NCI-H2107 (cell line): Measurements from ENCODE around the gene HOXA1.

Experiments
- DNase-seq: peaks from one replicate; lab custom pipeline; 2025; lab: John Stamatoyannopoulos, UW

The HOXA1 gene

DNA sequence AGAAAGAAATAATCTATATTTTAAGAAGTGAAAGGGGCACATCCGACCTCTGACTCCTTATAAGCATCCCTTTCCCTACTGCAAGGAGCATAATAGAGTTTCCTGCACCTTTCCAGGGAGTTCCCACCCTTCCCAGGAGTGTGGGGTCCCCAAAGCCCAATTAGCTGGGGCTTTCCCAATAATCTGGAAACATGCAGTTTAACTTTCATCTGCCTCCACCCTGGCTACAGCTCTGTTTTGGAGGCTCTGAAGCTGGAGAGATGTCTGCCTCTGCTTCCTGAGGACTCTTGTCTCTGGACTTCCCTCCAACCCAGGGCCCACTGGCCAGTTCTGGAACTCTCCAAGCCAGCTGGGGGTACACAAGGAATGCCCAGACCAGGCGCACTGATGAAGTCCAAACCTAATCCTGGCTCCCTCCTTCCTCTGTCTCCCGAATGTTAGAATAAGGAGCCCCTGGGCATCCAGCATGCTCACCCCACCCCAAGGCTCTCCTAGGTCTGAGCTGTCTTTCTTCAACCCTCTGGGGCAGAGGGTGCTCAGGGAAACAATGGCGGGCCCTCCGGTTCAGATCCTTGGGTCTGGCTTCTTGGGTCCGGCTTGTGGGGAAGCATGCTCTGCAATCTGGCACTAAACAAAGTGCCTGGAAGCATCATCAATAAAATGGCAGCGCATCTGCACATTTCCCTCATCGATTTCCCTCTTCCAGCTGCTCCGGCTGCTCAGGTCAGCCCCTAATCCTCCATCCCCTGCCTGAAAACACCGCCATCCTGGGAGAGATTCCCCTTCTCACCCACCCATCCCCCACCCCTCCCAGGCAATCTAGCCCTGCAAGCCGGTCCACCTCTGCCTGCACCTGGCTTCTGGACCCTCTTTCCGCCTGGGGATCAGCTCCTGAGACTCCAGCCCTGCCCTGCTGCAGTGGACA lies 21.4 kb upstream of the HOXA1 start:
- DNase-seq = no peak

DNA sequence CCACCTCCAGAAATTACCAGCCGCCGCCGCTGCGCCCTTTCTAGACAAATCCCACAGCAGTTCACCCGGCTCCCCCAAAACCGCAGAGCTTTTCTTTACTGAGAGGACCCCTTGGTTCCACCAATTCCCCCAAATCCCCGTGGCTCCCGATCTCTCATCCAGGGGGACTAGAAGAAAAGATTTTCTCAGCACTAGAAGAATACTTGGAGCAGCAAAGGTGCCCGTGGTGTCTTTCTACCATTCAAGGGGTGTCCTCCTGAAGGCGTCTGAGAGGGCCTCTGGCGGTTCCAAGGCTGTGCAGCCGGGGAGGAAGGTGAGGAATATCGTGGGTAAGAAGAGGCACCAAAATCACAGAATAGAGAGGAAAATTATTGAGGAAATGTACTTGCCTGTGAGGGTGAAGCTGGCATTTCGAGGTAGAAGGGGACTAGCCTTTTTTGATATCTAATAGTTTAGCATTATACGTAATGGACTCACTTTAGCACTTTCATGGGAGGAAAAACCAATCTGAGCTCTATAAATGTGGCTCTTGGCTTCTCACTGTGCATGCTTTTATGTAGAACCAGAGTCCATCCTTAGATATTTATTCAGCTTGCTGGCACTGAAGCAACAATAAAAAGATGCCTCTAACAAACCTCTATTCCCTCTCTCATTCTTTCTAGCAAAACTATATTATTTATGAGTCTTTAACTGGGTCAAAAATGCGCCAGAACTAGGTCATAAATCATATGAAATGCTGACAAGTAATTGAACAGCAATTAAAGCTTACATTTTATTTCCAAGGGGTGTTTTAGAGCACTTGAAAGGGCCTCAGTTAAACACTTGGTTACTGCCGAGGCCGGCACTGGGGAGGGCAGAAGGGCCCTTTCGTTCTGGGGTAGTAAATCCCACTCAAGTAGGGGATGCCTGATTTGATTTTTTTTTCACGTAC lies 20.5 kb upstream of the HOXA1 start:
- no peak for DNase-seq

DNA sequence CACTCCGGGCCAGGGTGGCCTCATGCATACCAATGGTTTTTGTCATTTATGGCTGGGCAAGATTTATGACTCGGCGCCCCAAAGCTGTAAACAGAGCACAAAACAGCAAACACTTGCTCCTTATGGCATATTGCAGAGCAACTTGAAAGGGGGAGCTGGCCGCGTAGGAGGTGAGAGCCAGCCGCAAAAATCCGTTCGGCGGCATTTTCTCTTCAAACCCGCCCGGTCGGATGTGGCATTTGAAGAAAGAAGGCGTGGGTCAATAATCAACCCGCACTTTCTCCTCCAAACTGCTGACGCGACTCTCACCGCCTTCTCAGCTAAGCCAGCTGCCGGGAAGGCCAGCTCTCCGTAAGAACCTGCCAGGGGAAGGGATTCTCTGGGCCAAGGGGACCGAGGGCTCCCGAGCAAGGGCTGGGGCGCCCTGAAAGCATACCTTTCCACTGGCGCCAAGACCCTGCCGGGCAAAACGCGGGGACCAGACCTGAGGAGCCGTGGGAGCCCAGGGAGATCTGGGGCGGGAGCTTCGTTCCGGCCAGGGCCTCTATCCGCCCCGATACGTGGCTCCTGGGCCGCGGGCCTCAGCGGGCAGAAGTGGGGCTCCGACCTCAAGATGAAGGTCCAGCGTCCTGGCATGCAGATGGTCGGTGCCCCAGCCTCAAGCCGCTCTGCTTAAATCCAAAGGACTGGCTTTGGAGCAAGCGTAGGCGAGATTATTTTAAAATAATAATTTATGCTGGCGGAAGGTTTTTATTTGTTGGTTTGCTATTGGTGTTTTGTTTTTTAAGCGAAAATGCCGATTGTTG lies 19.6 kb upstream of the HOXA1 start:
- no peak for DNase-seq

DNA sequence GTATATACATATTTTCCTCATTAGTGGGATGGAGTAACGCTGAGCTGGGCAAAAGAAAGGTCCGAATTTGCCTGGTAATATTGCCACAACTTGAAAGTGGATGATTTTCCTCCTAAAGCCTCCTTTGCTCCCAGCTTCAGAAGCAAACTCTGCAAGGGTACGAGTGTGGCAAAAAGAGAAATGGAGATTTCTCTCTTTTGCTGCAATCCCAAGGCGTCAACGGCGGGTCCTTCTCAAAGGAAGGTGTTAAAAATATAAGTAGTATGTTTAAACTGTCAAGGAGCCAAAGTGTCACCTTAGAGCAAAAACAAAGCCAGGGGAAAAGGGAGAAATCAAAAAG lies 19.1 kb upstream of the HOXA1 start:
- DNase-seq = no peak

DNA sequence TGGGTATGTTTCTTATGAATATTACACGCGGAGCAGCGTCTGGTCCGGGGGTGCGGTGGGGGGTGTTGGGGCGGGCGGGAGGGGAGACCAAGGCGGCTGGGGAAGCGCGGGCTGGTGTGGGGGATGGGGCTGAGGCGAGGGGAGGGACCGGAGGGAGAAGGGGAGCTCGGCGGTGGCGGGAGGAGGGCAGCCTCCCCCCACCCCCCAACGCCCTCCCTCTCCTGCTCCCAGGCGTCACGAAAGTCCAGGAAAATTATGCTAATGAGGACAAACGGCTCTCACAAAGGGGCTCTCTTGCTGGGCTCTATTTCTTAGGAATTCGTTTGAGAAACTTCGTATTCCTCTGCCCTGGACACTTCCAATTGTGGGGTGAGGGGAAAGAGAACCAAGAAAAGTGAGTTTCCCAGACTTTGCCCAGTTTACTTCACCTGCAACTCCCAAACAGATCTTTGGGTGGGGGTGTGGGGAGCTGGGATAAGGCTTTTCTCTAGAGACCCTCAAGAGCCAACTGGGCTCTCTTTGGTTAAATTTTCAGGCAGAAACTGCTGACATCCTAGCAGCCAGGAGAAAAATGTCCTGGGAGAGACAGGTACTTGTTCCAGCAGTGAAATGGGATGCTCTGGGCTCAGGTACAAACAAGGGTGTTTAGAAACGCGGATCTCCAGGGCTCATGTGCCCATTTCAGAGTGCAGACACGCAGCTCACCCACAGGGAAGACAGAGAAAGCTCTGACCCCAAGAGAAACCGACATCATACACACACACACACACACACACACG lies 18.4 kb upstream of the HOXA1 start:
- DNase-seq = no peak

DNA sequence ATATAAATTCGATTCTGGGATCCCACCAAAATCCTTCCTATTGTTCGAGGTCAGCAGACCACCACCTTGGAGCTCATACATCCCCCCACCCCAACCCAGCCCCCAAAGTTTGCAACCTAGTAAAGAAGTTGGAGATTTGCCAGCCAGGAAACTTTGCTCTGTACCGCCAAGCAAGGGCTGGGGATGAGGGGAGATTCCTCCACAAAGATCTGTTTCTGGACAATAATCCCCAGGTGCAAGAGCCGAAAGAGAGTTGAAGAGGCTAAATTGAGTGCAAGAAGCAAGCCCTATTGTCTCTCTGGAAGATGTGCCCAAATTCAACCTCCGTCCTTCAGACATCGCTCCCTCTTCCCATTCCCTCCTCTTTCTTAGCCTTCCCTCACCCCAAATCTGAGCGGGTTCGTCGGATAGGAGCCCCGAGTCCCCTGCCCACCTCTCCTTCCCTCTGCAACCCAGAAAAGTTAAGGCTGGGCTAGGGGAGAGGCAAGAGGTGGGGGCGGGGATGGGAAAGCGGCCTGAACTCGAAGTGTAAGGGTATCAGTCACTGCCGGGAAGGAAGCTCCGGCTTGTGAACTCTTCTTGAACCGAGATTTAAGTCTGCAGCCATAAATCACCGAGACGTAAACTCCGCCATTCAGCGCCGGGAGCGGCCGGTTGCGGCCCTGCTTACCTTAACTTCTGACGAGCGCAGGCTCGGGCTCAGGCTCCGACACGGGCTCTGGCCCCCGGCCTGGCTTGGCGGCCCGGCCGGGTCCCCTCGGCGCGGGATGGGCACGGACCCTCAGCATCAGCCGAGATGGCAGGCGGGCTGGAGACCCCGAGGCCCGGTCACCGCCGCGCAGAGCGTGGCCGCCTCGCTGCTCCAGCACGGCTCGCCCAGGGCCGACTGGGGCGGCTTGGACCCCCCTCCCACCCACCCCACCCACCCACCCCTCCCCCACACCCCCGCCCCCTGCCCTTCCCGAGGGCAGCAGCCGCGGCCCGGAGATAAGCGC lies 17.5 kb upstream of the HOXA1 start:
- DNase-seq = no peak

DNA sequence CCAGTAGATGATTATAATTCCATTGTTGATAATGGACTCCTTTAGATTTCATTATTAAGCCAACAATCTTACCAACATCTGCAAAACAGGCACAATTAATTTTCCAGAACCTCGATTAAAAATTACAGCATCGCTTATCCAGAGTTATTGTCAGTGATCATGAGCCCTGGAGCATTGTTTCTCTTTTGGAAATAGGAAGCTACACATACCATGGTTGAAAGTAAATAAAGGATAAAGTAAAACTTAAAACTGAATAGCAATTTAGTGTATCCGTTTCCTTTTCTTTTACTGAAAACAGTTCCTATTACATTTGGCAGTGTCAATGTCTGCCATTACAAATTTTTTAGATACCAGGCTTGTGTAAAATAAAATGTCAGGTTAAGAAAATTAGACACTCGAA lies 16.6 kb upstream of the HOXA1 start:
- DNase-seq = no peak

DNA sequence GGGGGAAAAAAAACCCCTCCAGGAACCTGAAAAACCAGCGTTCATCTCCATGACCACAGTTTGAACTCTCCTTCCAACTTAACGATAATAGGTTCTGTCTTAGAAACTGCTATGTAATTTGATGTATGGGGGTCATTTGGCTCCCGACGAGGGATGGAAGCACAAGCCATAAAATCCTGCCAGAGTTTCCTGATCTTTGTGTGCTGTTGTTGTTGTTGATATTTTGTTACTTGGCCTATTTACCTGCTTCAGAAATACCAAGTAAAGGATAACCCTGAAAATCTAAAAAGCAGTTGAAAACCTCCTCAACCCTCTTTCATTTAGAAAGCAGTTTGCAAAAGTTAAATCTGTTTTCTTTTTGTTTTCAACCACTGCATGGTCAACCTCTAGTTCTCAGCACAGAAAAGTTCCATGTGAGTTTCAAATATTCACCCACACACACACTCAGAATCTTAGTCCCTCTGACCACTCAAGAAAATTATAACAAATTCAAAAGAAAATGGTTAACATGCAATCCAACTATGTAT lies 16.0 kb upstream of the HOXA1 start:
- no peak for DNase-seq

DNA sequence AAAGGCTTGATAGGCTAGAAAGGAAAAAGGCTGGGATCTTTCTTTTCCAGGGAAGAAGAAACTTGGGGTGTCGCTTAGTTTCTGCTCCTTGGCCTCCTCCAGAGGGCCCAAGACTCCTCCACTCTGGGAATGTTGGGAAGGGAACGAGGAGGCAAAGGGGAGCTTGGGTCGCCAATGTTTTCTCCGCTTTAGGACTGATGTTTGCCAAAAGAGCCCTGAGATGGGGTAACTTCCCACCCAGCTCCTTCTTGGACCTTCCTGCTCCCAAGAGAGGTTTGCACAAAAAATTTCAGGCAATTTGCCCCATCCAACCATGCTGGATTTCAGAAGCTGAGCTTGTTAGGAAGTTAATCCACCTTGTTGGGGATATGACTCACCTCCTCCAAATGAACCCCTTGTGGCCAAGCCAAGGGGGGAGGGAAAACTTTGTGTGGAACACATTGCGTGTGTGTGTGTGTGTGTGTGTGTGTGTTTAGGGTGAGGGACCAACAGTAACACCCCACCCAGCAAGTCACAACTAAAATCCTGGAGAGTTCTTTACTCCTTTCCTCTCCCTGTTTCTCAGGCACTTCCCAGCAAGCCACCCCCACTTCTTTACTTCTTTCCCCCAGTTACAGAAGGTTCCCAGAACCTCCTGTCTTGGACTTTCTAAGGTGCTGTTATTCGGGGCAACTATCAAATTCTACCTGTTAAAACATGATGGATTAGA lies 15.4 kb upstream of the HOXA1 start:
- DNase-seq = no peak

DNA sequence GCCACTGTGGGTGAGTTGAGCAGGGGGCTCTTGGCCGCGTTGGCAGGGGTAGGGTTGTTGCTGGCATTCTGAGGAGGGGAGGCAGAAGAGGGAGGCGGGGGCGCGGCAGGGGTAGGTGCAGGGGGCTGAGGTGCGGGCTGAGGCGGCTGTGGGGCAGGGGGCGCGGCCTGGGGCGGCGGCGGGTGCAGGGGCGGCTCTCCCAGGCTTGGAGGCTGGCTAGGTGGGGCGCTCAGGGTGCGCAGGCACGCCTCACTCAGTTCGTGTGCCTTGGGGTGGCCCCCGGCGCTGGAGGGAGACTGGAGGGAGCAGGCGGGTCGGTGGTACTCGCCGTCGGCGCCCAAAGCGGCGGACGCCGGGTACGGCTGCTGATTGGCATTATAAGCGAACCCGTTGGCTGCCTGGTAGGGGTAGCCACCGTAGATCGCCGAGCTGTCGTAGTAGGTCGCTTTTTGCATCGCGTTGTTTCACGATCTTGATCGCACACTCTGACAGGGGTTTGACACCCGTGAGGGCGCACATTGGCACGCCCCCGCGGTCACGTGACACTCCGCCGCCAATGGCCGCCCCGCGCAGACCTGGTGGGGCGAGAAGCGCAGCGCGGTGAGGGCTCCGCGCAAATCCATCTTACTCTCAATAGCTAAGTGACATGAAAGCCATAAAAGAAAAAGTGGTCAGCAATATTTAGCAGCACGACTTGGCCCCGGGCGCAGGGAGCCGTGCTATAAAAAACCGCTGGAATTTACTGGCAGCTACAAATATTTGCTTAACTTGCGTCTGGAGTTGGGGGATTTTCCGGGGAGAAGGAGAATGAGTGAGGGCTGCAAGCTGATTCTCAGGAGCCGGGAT lies 14.6 kb upstream of the HOXA1 start:
- no peak for DNase-seq

DNA sequence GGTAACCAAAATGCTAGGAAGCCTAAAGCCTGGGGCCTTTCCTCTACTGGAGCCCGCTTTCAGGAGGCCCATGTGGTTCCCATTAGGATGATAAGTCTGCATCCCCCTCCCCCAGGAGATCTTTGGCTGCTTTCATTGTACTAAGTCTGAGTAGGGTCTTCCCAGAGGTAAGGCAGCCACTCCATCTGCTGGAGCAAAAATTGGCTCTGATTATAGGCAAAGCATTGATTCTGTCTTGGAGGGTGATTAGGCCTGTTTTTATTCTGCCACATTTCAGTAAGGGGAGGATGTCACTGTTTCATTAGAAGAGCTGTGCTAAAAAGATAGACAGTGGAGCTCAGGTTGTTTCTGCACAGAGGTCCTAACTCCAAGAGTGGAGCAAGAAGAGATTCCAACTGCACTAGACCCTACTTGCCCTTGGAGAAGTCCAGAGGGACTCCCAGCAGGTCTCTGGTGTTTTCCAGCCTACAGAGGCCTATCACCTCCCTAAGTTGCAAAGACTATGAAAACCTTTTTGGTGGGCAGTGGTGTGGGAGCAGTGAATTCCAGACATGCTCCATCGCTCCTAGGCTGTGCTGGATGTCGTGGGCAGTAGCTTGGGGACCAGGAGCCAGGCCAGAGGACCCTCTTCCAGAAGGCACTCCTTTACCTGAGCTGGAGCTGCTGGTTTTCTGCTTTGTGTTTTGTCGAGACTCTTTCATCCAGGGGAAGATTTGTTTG lies 13.8 kb upstream of the HOXA1 start:
- DNase-seq = no peak

DNA sequence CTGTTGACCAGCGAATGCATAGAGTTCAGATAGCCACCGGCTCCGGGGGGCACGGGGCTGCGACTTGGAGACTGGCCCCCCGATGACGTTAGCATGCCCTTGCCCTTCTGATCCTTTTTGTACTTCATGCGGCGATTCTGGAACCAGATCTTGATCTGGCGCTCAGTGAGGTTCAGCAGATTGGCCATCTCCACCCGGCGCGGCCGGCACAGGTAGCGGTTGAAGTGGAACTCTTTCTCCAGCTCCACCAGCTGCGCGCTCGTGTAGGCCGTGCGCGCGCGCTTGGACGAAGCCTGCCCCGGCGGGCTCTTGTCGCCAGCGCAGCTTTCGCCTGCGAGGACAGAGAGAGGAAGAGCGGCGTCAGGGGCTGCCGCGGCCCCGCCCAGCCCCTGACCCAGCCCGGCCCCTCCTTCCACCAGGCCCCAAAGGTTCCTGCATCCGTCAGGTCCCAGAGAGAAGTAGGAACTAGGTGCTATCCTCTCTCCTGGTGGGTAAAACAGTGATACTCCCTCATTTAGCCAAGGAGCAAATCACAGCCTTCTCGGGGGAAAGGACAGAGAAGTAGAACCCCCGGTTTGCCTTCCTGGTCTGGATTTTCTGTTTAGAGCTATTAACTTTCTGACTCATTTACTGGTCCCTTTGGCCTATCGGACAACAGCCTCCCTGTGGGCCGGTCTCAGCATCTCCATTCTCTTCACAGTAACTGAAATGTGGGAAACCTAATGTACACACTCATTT lies 12.8 kb upstream of the HOXA1 start:
- no peak for DNase-seq

DNA sequence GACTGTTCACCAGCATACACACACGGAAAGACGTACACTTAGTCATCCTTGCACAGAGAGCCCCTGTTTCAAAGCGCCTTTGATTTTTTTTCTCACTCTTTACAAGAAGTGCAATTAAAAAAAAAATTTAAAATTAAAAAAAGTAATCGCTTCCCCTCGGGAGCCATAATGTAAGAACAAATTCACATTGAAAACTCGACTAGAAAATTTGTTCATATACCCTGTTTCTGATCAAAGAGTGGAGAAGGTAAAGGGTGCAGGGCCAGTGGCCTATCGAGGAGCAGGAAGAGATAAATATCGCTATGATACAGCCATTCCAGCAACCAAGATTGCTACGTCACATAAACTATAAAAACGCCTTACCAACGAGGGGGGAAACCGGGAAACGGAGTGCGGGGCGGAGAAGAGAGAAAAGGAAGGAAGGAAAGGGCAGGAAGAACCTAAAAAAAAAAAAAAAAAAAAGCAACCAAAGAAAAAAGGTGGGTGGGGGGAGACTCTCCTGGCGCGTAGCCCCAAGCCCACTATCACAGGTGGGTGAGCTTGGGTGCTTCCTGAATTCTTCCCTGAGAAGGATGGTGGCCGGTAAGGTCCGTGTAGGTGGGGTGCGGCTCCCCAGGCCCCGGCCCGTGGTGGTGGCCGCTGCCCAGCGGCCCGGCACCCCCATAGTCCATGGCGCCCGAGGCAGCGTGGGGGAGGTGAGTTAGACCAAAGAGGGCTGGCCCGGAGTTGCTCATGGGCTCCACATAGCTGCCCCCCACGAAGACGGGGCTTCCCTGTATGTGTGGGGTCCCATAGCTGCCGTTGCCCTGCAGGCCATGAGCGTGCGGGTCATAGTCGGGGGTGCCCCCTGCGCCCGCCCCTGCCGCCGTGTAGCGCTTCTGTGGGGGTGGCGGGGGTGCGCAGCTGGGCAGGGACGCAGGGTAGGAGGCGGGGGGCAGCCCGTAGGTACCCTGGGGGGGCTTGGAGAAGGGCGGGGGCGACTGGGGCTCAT lies 11.9 kb upstream of the HOXA1 start:
- DNase-seq = no peak

DNA sequence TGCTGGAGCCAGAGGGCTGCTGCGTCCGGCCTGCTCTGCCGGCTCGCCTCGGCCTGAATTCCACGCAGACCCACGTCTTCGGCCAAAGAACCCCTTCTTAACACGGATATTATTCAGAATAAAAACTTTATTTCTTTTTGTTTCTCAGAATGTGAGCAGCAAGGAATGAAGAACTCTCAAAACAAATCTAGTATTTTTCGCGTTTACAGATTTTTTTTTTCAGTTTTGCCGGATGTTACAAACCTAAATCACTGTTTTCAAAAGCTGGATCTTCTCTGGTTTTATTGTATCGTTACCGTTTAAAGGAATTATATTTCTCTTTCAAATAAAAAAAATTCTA lies 11.1 kb upstream of the HOXA1 start:
- DNase-seq = no peak

DNA sequence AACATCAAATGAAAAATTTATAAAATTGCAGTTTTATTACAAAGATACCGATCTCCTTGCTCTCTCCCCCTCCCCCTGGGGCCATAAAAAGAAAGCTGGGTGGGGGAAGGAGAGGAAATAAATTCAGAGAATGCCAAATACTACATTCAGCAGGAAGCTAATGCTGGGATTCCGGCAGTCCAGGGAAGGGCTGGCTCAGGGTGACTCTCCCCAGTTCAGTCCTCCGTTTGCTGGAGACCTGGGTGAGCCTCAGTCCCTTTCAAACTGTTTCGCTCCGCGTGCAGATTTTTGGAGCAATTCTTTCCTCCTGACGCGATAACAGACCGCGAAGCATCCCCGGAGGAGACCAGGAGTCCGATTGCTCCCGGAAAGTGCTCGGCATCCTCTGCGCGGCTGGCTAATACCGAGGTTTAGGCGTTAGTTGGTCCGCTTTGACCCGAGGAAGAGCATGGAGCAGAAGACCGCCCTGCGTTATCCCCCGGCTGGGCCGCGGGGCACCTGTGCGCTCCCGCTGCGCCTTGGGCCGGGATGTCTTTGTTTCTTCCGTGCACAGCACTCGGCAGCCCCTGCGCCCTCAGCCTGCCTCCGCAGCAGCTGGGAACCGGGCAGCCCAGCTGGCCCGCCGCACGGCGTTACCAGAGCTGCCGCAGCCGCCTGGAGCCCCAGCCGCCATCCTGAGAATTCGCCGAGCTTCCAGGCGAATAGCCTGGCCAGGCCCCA lies 10.5 kb upstream of the HOXA1 start:
- DNase-seq = peak; percentile 28
